ENCODE results near the gene CCDC51. TPM values are rescaled to one million over a fixed set of nuclear protein-coding genes. Genes with fewer than 3 reads are reported as not detected.
A peak's percentile ranks its signal among the peaks of the same experiment; 100 is the strongest.

CCDC51 gene
- total and polyA plus RNA-seq, 2 of the 13 experiments (the other 11 are each of a cell fraction or from before 2014, with no cell fraction given), result 18.1 to 29.4 TPM

DNA sequence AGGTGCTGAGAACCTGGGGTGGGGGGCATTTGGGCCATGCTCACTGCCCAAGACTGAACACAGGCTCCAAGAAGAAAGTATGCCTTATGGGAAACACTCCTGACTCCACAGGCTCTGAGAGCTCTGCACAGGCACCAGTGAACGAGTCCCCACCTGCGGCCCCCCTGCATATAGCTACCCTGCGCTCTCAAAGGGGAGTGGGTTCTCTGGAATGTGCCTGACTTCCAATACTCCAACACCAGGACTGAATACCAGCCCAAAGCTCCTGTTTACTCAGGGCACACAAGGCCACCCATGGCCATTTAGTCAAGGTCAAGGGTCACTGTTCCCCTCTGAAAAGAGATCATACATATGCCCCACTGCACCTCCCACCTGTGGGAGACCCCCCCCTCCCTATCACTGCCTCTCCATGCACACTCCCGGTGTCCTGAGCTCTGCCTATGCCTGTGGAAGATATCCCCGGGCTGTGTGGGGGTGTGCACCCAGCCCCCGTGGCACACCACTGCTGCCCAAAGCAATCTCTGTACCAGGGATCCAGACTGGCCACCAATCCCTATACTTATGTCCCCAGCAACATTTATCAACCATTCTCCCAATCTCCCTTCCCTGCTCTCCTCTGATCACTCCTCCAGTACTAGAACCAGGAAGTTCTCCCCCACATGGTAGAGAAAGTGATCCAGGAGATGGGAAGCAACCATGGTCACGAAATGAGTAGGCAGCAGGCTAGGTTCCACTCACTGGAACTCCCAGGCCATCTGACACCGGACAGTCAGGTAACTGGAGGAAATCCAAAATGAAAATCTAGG, 8.5 kb downstream of the CCDC51 start:
- in situ Hi-C loops (cut with HindIII; ENCODE audit: extremely low pct_ligation_motif_present, low pct_unique_long_range_greater_than_20kb), result no loop called here
- CTCF ChIA-PET (ENCODE audit: low intra/inter-chr PET ratio, low total read pairs), result no interaction called here
- TF ChIP-seq SSRP1 (CRISPR knock-in tag; IDR thresholded peaks at IDR 0.05), result no peak; the same call in 1 of the 2 replicates
- no peak for TF ChIP-seq CEBPB (IDR thresholded peaks at IDR 0.05; ENCODE audit: borderline replicate concordance, low read depth, low read length)
- TF ChIP-seq SP4 (CRISPR knock-in tag; IDR thresholded peaks at IDR 0.05), result 0 out of 2 replicates have a peak, but pooled peaks have one; percentile 60
- peak; percentile 15; the same call in 1 of the 2 replicates for TF ChIP-seq ZFX (CRISPR knock-in tag; IDR thresholded peaks at IDR 0.05; ENCODE audit: low read depth)
- TF ChIP-seq RFX3 (CRISPR knock-in tag; IDR thresholded peaks at IDR 0.05), result no peak
- TF ChIP-seq HOXA3 (CRISPR knock-in tag; IDR thresholded peaks at IDR 0.05), result peak; percentile 92
- TF ChIP-seq CREM (IDR thresholded peaks at IDR 0.05), result peak; percentile 78
- no peak for TF ChIP-seq CREM (CRISPR knock-in tag; IDR thresholded peaks at IDR 0.05)
- no peak for TF ChIP-seq SOX13 (IDR thresholded peaks at IDR 0.05)
- TF ChIP-seq SOX13 (CRISPR knock-in tag; conservative IDR thresholded peaks at IDR 0.05 in 1 of 2, IDR thresholded peaks at IDR 0.05 in 1 of 2), result peak in 1 of 2 experiments; percentile 88; a peak in 2 of 4 replicates
- TF ChIP-seq, protein P1, sequence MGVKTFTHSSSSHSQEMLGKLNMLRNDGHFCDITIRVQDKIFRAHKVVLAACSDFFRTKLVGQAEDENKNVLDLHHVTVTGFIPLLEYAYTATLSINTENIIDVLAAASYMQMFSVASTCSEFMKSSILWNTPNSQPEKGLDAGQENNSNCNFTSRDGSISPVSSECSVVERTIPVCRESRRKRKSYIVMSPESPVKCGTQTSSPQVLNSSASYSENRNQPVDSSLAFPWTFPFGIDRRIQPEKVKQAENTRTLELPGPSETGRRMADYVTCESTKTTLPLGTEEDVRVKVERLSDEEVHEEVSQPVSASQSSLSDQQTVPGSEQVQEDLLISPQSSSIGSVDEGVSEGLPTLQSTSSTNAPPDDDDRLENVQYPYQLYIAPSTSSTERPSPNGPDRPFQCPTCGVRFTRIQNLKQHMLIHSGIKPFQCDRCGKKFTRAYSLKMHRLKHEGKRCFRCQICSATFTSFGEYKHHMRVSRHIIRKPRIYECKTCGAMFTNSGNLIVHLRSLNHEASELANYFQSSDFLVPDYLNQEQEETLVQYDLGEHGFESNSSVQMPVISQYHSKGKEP (CRISPR knock-in tag; IDR thresholded peaks at IDR 0.05), result no peak
- peak; percentile 16 for TF ChIP-seq YY1 (IDR thresholded peaks at IDR 0.05; ENCODE audit: insufficient read depth, insufficient replicate concordance, low read depth, low read length)
- TF ChIP-seq, protein P2, sequence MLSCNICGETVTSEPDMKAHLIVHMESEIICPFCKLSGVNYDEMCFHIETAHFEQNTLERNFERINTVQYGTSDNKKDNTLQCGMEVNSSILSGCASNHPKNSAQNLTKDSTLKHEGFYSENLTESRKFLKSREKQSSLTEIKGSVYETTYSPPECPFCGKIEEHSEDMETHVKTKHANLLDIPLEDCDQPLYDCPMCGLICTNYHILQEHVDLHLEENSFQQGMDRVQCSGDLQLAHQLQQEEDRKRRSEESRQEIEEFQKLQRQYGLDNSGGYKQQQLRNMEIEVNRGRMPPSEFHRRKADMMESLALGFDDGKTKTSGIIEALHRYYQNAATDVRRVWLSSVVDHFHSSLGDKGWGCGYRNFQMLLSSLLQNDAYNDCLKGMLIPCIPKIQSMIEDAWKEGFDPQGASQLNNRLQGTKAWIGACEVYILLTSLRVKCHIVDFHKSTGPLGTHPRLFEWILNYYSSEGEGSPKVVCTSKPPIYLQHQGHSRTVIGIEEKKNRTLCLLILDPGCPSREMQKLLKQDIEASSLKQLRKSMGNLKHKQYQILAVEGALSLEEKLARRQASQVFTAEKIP (CRISPR knock-in tag; IDR thresholded peaks at IDR 0.05; ENCODE audit: borderline replicate concordance), result no peak
- TF ChIP-seq, protein P3, sequence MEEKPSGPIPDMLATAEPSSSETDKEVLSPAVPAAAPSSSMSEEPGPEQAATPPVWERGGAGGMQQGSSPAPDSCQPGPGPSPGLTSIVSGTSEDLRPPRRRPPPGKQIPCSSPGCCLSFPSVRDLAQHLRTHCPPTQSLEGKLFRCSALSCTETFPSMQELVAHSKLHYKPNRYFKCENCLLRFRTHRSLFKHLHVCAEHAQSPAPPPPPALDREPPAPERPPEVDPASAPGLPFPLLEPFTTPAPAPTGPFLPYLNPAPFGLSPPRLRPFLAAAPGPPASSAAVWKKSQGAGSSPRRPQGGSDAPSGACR (CRISPR knock-in tag; IDR thresholded peaks at IDR 0.05), result peak; percentile 79
- TF ChIP-seq, protein P4, sequence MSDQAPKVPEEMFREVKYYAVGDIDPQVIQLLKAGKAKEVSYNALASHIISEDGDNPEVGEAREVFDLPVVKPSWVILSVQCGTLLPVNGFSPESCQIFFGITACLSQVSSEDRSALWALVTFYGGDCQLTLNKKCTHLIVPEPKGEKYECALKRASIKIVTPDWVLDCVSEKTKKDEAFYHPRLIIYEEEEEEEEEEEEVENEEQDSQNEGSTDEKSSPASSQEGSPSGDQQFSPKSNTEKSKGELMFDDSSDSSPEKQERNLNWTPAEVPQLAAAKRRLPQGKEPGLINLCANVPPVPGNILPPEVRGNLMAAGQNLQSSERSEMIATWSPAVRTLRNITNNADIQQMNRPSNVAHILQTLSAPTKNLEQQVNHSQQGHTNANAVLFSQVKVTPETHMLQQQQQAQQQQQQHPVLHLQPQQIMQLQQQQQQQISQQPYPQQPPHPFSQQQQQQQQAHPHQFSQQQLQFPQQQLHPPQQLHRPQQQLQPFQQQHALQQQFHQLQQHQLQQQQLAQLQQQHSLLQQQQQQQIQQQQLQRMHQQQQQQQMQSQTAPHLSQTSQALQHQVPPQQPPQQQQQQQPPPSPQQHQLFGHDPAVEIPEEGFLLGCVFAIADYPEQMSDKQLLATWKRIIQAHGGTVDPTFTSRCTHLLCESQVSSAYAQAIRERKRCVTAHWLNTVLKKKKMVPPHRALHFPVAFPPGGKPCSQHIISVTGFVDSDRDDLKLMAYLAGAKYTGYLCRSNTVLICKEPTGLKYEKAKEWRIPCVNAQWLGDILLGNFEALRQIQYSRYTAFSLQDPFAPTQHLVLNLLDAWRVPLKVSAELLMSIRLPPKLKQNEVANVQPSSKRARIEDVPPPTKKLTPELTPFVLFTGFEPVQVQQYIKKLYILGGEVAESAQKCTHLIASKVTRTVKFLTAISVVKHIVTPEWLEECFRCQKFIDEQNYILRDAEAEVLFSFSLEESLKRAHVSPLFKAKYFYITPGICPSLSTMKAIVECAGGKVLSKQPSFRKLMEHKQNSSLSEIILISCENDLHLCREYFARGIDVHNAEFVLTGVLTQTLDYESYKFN (CRISPR knock-in tag; conservative IDR thresholded peaks at IDR 0.05), result peak; percentile 97
- no peak for TF ChIP-seq ARNT (IDR thresholded peaks at IDR 0.05)
- no peak for TF ChIP-seq HDAC6 (IDR thresholded peaks at IDR 0.05; ENCODE audit: low read depth, low read length)

More for the DNA sequence above, 8.5 kb downstream of the CCDC51 start:
- Histone ChIP-seq H2AFZ (ENCODE audit: low read length) (no peak overlapping the region), H3K79me2 (ENCODE audit: insufficient read depth, low read length) (peaks cover 28% of the 10 kb centered on the region), H3K9me3 (ENCODE audit: low read length) (no peaks in the 10 kb centered on the region), H4K20me1 (ENCODE audit: insufficient read depth, low read length) (peaks cover 19% of the 10 kb centered on the region), H3K27me3 (ENCODE audit: control insufficient read depth in 1 of 2, insufficient read depth in 2 of 2, low read length in 2 of 2) (no peaks in the 10 kb centered on the region), H3K9ac (ENCODE audit: insufficient read depth, low read depth, low read length) (peak overlapping the region; percentile 96), H3K4me2 (ENCODE audit: low read depth, low read length) (peak overlapping the region; percentile 100), H3K4me1 (ENCODE audit: insufficient read depth, low read length) (peaks cover 84% of the 10 kb centered on the region), H3K27ac (ENCODE audit: extremely low read length, insufficient read depth, low read length) (peak overlapping the region; percentile 99), H3K4me3 (replicated peaks in 1 of 3; ENCODE audit: insufficient read depth in 1 of 3, low read depth in 2 of 3, low read length in 3 of 3) (peak overlapping the region; percentile 13 to 93 (median 27); a peak in 5 of 6 replicates), H3K36me3 (replicated peaks in 1 of 2; ENCODE audit: control insufficient read depth in 1 of 2, insufficient read depth in 2 of 2, low read length in 2 of 2) (peaks cover 3 to 4% of the 10 kb centered on the region in 2 experiments; a peak in 4 of 5 replicates)
- intact Hi-C loops (cut with micrococcal nuclease; ENCODE audit: unreplicated experiment), result no loop called here
- FAIRE-seq (peak; percentile 89), ATAC-seq (peak; percentile 34), DNase-seq (ENCODE audit: low spot score) (peak; percentile 92)
- WGBS (ENCODE audit: low lambda C conversion rate), result 18% methylated on average over 5 of the region's 8 CpGs
- no TSS peak for BruUV-seq (replicated peaks)
- POLR2A ChIA-PET, result interaction anchor here (0.6 to 9.0 kb wide), 15 partner anchors 10 to 871 kb away, joined by 3 to 130 read pairs (median 6); partner anchors contain the start of genes ATRIP, CCDC51, CDC25A and PFKFB4

Measured in HepG2 (cell line).